ENCODE measurements around the gene ESYT3. TPM values are rescaled to one million over a fixed set of nuclear protein-coding genes. Genes with fewer than 3 reads are reported as not detected.
A peak's percentile ranks its signal among the peaks of the same experiment; 100 is the strongest.

Gene ESYT3
- total RNA-seq, 1 donor from 2014 or later = 66.4 TPM

DNA sequence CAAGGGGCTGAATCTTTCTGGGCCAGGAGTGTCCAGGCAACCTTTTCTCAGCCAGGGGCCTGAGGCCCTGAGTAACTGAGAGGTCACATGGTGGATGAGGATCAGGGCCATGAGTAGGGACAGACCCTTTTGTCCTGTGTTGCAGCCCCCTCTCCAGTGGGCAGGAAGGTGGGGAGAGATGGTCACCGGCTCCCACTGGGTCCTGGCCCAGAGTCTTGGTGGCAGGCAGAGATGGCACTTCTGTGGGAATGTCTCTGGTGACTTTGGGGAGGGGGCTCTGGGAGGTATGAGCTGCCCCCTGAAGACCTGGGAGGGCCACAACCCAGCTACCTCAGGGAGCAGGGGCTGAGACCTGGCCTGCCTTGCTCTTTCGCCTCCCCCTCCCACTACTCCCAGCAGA is 6.8 kb downstream of the ESYT3 start:
- H3K27me3 ChIP-seq = peaks cover 3% of the 10 kb centered on the region
- TF ChIP-seq, protein P1, sequence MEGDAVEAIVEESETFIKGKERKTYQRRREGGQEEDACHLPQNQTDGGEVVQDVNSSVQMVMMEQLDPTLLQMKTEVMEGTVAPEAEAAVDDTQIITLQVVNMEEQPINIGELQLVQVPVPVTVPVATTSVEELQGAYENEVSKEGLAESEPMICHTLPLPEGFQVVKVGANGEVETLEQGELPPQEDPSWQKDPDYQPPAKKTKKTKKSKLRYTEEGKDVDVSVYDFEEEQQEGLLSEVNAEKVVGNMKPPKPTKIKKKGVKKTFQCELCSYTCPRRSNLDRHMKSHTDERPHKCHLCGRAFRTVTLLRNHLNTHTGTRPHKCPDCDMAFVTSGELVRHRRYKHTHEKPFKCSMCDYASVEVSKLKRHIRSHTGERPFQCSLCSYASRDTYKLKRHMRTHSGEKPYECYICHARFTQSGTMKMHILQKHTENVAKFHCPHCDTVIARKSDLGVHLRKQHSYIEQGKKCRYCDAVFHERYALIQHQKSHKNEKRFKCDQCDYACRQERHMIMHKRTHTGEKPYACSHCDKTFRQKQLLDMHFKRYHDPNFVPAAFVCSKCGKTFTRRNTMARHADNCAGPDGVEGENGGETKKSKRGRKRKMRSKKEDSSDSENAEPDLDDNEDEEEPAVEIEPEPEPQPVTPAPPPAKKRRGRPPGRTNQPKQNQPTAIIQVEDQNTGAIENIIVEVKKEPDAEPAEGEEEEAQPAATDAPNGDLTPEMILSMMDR (IDR thresholded peaks at IDR 0.05) = no peak
- H3K36me3 ChIP-seq = no peaks in the 10 kb centered on the region
- peaks cover 23% of the 10 kb centered on the region for H3K4me1 ChIP-seq
- H3K4me3 ChIP-seq = no peak overlapping the region
- no peak for ATAC-seq
- peak overlapping the region; percentile 58 for H3K27ac ChIP-seq
- no peaks in the 10 kb centered on the region for H3K9me3 ChIP-seq
- no peak for DNase-seq
- intact Hi-C loops (cut with DNase I) = no loop called here

DNA sequence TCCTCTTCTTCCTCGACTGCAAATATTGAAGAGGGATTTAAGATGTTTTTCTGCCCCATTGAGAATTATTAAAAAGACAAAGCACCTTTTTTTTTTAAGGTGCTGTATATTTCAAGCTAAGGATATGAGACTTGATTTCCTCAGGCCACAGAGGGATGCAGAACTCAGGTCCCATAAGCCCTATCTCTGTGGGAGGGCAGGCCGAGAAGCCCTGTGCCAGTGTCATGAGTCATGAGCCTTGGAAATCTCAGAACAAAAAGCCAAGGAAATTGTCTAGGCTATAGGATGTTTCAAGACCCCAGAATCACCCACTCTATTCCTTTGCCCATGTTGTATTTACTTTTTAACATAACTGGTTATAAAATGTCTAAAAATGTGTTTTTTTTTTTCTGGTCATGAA is 7.3 kb downstream of the ESYT3 start:
- TF ChIP-seq, protein P1 (IDR thresholded peaks at IDR 0.05) = no peak
- intact Hi-C loops (cut with DNase I) = no loop called here
- DNase-seq = no peak

DNA sequence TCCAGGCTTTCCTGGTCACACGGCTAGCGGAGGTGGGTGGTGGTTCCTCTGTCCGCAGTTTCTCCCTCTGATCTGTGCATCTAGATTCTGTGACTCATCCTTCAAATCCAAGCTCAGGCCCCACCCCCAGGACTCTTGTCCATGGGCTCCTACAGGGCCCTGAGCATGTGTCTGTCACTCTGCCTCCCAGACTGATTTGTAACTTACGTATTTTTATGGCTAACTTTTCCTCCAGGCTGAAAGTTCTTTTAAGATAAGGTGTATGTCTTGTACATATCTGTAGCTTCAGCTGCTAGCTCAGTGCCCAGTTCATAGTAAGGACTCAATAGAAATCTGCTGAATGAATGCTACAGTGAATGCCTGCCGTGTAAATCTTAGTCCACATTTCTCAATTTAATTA is 8.0 kb downstream of the ESYT3 start:
- Histone ChIP-seq H3K9me3 (no peaks in the 10 kb centered on the region), H3K27me3 (no peaks in the 10 kb centered on the region), H3K36me3 (no peaks in the 10 kb centered on the region), H3K4me1 (peaks cover 23% of the 10 kb centered on the region), H3K27ac (no peak overlapping the region), H3K4me3 (no peak overlapping the region)
- intact Hi-C loops (cut with DNase I) = no loop called here
- peak; percentile 35 for ATAC-seq
- DNase-seq = no peak
- TF ChIP-seq, protein P1 (IDR thresholded peaks at IDR 0.05) = no peak

More for the DNA sequence above, 7.3 kb downstream of the ESYT3 start:
- no peaks in the 10 kb centered on the region for H3K9me3 ChIP-seq
- H3K27me3 ChIP-seq = no peaks in the 10 kb centered on the region
- peaks cover 23% of the 10 kb centered on the region for H3K4me1 ChIP-seq
- no peak for ATAC-seq
- H3K27ac ChIP-seq = peak overlapping the region; percentile 58
- H3K4me3 ChIP-seq = no peak overlapping the region
- H3K36me3 ChIP-seq = no peaks in the 10 kb centered on the region

DNA sequence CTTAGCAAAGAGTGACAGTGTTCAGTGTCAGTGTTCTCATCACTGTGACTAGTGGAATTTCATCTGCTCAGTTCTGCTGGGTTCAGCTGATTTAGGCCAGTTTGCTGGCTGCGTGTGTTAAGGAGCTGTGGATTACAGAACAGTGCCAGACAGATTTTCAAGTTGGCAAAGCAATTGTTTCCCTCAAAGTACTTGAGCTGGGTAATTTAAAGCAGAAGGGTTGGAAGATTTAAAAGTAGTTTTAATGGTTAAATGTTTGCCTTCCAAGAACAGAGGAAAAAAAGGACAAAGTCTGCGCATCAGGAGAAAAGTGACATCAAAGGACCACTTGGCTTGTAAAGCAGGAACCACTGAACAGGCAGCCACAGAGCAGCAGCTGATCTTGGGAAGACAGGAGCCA is 8.7 kb downstream of the ESYT3 start:
- Histone ChIP-seq H3K27me3 (no peaks in the 10 kb centered on the region), H3K9me3 (no peaks in the 10 kb centered on the region), H3K4me3 (no peak overlapping the region), H3K4me1 (peaks cover 23% of the 10 kb centered on the region), H3K27ac (no peak overlapping the region), H3K36me3 (no peaks in the 10 kb centered on the region)
- no peak for DNase-seq
- ATAC-seq = no peak
- TF ChIP-seq, protein P1 (IDR thresholded peaks at IDR 0.05) = no peak
- intact Hi-C loops (cut with DNase I) = no loop called here

DNA sequence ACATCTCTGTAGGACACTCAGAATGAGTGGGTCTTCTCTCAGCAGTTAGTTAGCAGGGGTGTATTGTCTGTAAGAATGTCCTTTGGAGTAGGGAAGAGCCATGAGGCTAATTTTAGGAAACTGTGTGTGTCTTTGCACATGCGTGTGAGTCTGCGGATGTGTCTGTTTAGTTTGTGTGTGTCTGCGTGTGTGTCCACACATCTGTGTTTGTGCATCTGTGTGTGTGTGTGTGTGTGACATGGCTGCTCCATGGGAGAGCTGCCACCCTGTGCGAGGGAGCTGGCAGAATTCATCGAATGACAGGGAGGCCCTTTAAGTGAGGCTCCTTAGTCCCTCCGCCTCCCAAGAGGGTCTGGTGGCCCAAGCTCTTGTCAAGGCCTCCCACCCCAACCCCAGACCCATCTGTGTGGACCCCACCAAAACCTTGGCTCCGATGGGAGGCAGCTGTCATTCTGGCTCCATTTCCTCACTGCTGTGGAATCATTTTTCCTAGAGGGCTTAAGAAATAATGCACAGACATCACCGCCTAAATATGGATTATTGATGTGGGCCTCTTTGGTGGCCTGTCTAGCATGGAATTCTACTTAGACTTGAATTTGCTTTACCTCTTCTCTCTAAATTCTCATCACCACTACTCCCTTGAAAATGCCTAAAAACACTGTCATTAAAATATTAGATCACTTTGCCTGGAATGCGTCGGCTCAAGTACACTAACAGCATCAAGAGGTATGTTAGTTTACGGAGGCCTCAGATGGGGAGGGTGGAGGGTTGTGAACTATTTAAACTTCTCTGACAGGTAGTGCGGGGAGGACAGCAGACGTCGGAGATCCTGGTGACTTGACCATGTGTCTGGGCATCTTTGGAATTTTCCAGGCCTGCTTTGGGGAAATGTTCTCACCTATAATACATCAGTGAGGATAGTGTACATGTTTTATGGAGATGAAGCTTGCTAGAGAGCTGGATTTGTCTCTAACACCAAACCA is 9.4 kb downstream of the ESYT3 start:
- ATAC-seq = peak; percentile 43
- Histone ChIP-seq H3K27me3 (no peaks in the 10 kb centered on the region), H3K4me1 (peaks cover 23% of the 10 kb centered on the region), H3K36me3 (no peaks in the 10 kb centered on the region), H3K9me3 (no peaks in the 10 kb centered on the region), H3K4me3 (no peak overlapping the region), H3K27ac (no peak overlapping the region)
- TF ChIP-seq, protein P1 (IDR thresholded peaks at IDR 0.05) = no peak
- intact Hi-C loops (cut with DNase I) = no loop called here
- no peak for DNase-seq
